HG02588 (cell line): Measurements from ENCODE around the gene C6orf136.
"Not testable (repeated sequence)": the region's sequence is repeated elsewhere in the genome, so short reads cannot be mapped to it uniquely, and the experiment has no call there.

Experiments used
- ATAC-seq: cut with Tn5 transposase; IDR thresholded peaks from one replicate; pipeline ENCODE4 v1.9.1; 2021; ENCODE audit warnings: mild to moderate bottlenecking, moderate library complexity; ENCODE audit not compliant: unreplicated experiment

Gene C6orf136, protein sequence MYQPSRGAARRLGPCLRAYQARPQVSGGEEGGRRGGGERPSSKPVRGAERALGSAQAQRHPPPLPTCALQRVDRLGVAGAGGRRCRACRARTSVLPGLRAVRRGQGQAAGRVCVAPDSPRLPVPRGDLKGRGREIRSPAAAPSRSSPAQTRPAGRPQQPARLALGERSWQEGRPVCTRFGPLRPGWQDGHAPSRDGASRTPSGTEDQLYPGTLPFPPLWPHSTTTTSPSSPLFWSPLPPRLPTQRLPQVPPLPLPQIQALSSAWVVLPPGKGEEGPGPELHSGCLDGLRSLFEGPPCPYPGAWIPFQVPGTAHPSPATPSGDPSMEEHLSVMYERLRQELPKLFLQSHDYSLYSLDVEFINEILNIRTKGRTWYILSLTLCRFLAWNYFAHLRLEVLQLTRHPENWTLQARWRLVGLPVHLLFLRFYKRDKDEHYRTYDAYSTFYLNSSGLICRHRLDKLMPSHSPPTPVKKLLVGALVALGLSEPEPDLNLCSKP

DNA sequence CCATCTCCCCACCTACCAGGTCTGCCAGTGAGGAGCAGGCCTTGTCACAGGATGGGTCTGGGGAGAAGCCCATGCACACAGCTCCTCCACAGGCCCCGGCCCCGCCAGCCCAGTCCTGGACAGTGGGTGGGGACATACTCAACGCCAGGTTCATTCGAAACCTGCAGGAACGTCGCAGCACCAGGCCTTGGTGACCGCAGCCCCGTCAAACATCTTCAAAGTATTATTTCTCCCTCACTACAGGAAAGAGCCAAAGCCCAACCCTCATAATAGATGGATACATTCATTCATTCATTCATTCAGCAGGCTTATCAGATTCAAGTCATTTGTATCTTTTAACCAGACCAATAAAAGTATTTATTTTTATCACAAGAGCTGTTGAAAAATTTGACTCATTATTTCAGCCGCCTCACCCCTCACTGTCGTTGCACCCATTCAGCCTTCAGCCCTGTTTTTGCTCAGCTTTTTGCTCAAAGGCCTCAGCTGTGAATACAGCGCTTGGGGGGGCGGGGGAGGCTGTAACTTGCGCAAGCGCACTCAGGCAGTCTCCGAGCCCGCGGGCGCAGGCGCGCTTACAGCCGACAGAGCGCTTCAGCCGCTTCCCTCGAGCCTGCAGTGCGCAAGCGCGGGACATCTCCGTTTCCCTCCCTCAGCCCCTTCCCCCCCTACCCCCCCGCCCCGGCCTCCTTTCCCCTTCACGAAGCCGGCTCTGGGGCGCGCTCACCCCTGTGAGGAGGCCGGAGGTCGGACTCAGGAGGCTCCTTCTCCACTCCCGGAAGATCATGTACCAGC, at the start of gene C6orf136:
TSS of gene C6orf136 (plus strand) at position 684 of the 792 bp plus-strand sequence. CDS start at position 783, 99 bp downstream.
- ATAC-seq, result peak; percentile 63

DNA sequence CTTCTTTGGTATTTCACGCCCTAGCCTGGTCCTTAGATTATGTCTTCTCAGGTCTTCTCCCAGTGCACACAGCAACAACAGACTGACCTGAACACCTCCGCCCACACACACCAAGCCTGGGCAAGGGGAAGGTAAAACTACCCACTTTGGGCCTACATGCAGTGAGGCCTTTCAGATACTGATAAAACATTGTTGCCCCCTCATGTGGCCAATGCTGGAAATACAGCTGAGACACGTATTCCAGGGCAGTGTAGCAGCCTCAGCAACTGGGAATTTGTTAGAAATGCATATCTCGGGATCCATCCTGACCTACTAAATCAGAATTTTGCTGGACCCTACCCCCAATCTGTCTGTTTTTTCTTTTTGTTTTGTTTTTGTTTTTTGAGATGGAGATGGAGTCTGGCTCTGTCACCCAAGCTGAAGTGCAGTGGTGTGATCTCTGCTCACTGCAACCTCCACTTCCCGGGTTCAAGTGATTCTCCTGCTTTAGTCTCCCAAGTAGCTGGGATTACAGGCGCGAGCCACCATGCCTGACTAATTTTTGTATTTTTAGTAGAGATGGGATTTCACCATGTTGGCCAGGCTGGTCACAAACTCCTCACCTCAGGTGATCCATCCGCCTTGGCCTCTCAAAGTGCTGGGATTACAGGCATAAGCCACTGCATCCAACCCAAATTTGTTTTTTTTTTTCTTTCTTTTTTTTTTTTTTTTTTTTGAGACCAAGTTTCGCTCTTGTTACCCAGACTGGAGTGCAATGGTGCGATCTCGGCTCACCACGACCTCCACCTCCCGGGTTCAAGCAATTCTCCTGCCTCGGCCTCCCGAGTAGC, 49.4 kb upstream of the C6orf136 start:
- ATAC-seq, result not testable (repeated sequence)

DNA sequence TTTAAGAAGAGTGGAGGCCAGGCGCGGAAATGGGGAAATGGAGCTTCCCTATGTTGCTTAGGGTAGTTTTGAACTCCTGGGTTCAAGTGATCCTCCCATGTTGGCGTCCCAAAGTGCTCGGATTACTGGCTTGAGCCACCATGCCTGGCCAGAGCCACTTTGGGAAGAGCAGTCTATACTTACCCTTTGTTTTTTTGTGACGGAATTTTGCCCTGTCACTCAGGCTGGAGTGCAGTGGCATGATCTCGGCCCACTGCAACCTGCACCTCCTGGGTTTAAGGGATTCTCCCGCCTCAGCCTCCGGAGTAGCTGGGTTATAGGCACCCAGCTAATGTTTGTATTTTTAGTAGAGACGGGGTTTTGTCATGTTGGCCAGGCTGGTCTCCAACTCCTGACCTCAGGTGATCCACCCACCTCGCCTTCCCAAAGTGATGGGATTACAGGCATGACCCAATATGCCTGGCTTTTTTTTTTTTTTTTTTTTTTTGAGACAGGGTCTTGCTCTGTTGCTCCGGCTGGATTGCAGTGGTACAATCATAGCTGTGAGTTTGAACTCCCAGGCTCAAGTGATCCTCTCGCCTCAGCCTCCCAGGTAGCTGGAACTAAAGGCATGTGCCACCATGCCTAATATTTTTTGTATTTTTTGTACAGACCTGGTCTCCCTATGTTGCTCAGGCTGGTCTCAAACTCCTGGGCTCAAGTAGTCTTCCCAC, 47.9 kb upstream of the C6orf136 start:
- no peak for ATAC-seq

DNA sequence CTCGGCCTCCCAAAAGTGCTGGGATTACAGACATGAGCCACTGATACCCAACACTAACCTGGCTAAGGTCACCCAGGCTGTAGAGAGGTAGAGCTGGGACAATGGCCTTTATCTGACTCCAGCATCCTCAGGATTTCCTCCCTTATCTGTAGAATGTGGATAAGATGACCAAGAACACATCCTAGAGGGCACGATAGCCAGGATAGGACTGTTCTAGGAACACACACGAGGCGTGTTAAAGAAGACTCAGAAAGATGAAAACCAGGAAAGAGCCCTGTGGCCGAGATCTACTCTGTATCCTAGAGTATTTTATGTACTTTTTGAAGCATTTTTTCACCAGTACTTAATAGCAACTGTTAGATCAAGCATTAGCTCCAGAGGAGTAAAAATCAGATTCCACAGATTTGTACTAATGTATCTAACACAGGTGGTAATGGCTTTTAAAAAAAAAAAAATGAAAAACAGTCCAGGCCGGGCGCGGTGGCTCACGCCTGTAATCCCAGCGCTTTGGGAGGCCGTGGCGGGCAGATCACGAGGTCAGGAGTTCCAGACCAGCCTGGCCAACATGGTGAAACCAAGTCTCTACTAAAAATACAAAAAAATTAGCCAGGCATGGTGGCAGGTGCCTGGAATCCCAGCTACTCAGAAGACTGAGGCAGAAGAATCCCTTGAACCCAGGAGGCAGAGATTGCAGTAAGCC, 47.2 kb upstream of the C6orf136 start:
- no peak for ATAC-seq

DNA sequence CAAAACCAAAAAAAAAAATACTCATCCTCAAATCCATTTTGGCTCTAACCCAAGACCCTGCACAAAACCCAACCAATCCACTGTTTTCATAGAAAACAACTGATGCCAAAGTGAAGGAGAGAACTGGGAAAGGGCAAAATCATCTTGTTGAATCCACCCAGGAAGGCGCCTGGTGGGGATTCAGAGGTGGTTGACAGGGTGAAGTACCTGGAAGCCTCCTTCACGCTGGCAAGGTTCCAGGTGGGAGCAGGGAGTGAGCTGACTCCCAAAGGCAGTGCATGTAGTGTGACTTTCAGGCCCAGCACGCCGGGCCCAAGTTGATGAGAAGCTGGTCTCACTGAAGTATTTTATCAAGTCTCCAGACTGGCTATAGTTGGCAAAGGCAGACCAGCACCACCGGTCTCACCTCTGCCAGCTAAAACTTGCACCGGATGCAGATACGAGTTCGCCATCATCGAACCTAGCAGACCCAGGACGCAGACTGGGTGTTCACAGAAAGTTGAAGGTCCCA, 46.4 kb upstream of the C6orf136 start:
- no peak for ATAC-seq

DNA sequence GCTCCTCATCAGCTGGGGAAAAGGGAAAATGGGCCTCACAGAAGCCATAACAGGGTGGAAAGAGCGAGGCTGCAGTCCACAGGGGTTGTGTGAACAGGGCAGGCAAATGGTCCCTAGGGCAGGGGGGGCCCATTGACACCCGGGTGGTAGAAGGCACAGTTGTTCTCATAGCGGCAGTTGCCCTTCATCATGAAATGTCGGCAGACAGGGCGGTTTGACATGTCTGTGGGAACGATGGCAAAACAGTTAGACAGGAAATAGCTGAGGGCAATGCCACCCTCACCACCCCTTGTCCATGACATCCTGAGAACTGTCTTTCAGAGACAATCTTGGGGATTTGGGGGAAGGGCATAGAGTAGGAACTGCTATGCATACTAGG, 45.5 kb upstream of the C6orf136 start:
- ATAC-seq, result no peak

DNA sequence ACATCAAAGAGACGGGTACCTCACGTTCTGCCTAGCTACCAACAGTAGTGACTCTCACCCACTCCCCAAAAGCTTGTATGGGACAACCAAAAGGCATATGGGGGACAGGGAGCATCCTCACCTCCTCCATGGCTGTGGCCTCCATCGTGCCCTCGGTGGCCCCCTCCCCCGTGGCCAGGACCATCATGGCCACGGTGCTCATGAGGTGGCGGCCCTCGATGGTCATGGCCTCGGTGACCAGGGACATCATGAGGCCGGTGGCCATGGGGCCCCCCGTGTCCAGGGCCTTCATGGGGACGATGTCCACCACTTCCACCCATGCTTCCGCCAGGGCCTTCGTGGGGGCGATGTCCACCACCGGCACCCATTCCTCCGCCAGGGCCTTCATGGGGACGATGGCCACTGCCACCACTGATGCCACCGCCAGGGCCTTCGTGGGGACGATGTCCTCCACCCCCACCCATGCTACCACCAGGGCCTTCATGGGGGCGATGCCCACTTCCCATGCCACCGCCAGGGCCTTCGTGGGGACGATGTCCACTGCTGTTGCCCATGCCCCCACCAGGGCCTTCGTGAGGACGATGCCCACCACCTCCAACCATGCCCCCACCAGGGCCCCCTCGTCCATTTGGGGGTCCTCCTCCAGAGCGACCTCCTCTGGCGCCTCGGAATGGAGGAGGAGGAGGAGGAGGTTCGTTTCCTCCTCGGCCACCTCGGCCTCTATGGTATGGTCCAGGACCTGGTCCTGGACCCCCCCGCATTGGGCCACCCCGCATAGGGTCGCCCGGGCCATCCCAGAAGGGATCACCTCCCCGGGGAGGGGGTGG, 44.9 kb upstream of the C6orf136 start:
- no peak for ATAC-seq

DNA sequence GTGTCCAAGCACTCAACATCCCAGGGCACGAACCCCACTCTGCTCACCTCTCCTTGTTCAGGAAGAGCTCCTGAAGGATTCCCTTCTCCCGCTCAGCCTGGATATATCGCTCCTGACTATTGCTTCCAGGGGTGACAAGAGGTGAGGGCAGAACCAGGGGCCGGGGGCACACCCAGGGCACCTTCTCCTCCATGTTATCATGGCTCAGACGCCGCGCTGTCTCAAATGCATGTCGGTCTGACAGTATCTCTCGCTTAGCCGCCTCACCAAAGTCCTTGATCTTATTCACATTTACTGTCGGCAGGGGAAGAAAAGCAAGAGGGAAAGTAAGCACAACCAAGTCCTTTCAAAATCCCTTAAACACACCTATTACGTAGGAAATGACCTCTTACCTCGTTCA, 43.0 kb upstream of the C6orf136 start:
- no peak for ATAC-seq

DNA sequence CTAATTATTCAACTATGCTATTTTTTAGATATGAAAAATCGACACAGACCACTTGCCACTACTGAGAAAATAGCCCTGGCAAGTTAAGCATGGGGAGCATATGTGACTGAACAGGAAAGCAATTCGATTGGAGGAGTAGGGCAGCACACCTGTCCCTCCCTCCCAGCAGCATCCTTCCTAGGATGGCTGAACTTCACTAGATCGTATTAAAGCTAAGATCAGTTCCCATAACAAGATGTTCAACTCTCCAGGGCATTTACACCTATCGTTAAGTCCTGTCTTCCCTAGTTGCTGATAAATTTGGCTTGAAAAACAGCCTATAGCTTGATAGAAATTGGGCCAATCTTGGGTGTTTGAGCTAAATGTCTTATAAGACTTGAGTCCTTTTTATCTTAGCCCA, 36.9 kb upstream of the C6orf136 start:
- no peak for ATAC-seq

DNA sequence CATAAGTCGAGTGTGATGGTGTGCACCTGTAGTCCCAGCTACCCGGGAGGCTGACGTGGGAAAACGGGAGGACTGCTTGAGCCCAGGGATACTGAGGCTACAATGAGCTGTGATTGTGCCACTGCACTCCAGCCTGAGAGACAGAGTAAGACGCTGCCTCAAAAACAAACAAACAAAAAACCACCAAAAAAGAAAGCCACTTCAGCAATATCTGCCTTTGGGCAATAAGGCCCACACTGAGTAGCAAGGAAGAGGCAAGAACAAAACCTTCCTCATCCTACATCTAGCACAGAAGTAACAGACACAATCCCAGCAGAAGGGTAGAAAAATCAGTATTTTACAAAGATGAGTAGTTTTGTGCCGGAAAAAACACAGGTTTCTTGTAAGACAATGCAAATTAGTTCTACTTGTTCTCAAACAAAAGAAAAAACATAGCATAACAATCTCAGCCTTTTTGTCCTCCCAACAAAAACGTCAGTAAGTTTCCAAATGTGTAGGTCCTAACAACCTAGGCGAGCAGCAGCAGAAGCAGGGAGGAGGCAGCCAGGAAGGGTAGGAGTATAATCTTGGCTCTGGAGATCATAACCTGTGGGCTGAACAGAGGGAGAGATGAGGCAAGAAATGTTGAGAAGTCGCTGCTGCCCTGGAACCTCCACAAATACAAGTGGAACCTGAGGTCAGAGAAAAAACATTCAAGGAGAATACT, 35.6 kb upstream of the C6orf136 start:
- ATAC-seq, result no peak

DNA sequence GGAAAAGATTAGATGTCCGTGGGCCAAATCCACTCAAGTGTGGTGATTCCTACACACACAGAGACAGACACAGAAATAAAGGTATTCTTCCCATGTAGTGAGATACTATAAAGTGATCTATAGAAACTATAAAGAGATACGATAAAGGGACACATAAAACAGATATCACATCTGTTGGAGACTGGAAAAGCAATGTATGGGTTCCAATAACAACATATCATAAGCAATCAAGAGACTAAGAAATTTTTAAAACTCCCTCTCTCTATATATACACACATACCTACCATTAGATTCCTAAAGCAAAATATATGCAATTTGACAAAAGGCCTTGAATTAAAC, 35.1 kb upstream of the C6orf136 start:
- no peak for ATAC-seq

DNA sequence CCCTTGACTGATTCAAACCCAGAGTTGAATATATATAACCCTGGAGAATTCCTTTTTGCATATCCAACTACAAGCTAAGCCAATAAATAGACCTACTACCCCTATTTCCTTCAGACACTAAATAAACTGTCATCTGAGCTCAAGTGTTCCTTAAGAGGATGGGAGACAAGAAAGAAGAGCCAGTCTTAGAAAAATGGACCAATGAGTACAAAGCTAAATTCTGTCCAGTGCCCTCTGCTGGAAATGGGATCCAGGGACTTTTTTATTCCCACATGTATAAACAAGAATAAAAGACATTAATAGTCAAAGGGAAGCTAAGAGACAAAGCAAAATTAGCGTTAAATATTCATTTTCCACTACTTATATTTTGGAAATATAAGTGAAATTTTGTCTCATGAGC, 34.7 kb upstream of the C6orf136 start:
- no peak for ATAC-seq

DNA sequence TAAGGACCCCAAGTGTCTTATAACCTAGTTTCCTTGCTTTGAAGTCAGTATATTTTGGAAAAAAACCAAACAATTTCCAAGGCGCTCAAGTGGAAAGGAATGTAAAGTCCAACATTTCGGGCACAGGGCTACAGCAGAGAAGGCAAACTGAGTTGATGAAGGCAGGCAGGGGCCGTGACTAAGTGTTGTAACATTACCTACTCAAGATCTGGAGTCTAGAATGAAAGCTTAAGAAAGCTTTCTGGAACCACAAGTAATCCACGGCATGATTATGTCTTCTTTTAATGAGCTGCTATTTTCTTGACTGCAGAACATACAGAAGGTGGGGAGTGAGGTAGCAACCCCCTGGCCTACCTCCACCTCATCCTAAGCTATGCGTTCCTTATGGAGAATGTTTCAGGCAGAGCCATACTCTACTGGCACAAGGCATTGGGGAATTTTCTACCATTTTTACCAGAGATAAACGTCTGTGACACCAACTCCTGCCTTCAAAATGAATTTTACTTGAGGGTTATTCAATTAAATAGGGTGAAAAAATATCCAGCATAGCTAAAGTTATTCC, 34.2 kb upstream of the C6orf136 start:
- ATAC-seq, result no peak

DNA sequence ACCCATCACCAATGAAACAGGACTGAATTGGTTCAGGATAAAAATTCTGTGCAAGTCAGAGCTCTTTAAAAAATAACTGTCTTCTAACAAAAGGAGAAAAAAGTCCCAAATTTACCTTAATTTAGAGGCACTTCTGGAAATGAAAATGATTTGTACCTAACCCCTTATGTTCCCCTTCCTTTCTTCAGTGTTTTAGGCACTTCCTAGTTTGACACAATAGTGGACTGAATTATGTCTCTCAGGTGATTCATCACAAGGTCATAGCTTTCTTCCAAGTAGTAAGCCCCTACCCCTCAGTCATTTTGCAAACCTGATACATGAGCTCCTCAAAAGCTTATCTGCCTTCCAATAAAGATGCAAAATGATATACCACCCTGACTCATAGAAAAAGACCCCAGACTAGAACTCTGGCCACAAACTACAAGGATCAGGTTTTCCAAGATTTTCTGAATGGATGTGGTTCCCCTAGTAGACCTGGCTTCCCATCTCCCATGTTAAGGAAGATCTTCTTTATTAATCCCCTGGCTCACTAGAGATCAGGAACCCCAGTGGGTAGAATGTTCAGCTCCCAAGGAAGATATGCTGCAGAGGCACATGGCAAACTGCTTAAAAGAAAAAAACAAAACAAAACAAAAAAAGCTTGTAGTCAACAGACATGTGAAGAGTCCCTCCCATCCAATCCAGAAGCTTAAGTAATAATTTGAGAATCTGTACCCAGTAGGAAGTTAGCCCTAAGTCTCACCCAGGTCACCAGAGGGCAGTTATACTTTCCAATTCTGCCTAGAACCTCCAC, 33.5 kb upstream of the C6orf136 start:
- ATAC-seq, result no peak

DNA sequence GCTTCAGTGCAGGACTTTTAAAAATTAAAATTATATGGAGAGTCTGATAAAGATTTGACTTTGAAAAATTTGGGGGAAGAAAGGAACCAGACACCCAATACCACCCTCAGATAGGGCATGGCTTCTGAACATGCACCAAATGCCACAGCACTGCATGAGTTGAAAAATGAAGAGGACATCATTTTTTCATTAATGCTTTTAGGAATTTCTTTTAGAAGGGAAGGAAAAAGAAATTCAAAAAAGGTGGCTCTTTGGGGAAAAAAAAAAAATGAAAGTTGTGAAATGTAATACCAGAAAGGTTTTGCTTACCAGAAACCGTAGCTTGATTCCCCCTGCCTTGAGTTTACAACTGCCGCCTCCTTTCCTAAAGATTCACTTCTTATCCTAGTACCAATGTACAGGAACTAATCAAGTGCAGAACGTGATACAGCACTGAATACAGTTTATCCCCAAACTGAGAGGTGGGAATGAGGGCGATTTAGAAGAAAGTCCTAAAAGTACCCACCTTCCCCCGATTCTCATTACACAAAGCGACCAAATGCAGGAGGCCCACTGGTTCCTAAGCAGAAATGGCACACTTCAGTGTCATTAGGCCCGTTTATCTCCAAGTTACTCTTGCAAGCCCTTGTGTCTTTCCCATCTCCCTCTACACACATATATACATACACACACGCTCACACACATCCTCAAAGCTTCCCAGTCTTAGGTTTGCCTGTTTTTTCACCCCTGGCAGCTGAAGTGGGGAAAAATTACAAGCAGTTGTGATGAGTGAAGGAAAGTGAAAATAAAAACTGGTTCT, 32.7 kb upstream of the C6orf136 start:
- no peak for ATAC-seq

DNA sequence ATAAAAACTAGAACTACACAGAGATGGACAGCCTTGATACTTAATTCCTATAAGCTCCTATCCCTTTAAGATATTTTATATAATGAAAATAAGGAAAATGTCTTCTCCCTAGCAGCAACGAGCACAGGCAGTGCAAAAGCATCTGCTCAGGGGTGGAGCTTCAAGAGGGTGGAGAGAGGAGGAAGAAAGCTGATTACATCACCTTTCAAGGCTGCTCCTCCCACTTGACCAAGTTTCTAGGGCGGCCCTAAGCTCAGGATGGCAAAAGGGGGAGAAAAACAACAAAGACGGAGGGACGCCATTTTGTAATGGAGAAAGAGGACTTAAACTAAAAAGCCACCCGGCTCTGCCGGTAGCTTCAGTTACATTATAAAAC, 32.1 kb upstream of the C6orf136 start:
- no peak for ATAC-seq
